ENCODE results near the gene ACLY.

DNA sequence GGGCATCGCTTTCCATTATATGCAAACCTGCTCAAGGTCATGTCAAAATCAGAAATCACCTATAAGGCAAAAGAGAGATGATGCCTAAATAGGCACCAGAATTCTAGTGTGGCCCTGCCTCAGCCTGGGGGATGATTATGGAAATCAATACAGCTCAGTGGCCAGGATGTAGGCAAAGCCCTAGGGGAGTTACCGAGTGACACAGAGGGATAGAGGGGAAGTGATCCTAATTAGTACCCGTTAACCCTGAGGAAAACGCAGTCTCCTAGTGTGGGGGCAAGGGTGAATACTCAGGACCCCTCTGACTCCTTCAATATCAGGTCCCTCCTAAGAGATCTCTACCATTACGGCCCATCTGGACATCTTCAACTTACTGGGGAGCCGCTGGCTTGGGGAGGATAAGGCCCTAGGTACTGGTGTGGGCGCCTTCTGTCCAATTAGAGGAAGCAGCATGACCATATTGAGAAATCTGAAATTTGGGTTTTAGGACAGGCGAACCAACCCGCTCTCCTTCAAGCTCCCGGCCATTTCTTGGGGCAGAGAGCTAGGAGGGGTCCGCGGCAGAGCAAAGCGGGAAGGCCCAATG is 83.4 kb downstream of the ACLY start:
- TF ChIP-seq, protein P1, sequence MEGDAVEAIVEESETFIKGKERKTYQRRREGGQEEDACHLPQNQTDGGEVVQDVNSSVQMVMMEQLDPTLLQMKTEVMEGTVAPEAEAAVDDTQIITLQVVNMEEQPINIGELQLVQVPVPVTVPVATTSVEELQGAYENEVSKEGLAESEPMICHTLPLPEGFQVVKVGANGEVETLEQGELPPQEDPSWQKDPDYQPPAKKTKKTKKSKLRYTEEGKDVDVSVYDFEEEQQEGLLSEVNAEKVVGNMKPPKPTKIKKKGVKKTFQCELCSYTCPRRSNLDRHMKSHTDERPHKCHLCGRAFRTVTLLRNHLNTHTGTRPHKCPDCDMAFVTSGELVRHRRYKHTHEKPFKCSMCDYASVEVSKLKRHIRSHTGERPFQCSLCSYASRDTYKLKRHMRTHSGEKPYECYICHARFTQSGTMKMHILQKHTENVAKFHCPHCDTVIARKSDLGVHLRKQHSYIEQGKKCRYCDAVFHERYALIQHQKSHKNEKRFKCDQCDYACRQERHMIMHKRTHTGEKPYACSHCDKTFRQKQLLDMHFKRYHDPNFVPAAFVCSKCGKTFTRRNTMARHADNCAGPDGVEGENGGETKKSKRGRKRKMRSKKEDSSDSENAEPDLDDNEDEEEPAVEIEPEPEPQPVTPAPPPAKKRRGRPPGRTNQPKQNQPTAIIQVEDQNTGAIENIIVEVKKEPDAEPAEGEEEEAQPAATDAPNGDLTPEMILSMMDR (IDR thresholded peaks at IDR 0.05), result no peak
- TF ChIP-seq HDAC2 (IDR thresholded peaks at IDR 0.05) (no peak), EP300 (IDR thresholded peaks at IDR 0.05) (no peak), POLR2A (IDR thresholded peaks at IDR 0.05; ENCODE audit: low read length) (no peak), ESRRA (IDR thresholded peaks at IDR 0.05; ENCODE audit: borderline replicate concordance, low read length) (no peak), MAFK (IDR thresholded peaks at IDR 0.05; ENCODE audit: partially characterized antibody) (no peak), CEBPB (IDR thresholded peaks at IDR 0.05) (no peak), MYC (IDR thresholded peaks at IDR 0.05; ENCODE audit: borderline replicate concordance, low read length) (no peak), CHD2 (IDR thresholded peaks at IDR 0.05; ENCODE audit: low read length, partially characterized antibody) (no peak), GATA3 (IDR thresholded peaks at IDR 0.05; ENCODE audit: borderline replicate concordance) (no peak)
- TF ChIP-seq, protein P2, sequence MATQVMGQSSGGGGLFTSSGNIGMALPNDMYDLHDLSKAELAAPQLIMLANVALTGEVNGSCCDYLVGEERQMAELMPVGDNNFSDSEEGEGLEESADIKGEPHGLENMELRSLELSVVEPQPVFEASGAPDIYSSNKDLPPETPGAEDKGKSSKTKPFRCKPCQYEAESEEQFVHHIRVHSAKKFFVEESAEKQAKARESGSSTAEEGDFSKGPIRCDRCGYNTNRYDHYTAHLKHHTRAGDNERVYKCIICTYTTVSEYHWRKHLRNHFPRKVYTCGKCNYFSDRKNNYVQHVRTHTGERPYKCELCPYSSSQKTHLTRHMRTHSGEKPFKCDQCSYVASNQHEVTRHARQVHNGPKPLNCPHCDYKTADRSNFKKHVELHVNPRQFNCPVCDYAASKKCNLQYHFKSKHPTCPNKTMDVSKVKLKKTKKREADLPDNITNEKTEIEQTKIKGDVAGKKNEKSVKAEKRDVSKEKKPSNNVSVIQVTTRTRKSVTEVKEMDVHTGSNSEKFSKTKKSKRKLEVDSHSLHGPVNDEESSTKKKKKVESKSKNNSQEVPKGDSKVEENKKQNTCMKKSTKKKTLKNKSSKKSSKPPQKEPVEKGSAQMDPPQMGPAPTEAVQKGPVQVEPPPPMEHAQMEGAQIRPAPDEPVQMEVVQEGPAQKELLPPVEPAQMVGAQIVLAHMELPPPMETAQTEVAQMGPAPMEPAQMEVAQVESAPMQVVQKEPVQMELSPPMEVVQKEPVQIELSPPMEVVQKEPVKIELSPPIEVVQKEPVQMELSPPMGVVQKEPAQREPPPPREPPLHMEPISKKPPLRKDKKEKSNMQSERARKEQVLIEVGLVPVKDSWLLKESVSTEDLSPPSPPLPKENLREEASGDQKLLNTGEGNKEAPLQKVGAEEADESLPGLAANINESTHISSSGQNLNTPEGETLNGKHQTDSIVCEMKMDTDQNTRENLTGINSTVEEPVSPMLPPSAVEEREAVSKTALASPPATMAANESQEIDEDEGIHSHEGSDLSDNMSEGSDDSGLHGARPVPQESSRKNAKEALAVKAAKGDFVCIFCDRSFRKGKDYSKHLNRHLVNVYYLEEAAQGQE (IDR thresholded peaks at IDR 0.05), result no peak
- TF ChIP-seq, protein P3, sequence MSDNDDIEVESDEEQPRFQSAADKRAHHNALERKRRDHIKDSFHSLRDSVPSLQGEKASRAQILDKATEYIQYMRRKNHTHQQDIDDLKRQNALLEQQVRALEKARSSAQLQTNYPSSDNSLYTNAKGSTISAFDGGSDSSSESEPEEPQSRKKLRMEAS (IDR thresholded peaks at IDR 0.05), result no peak
- TF ChIP-seq, protein P4, sequence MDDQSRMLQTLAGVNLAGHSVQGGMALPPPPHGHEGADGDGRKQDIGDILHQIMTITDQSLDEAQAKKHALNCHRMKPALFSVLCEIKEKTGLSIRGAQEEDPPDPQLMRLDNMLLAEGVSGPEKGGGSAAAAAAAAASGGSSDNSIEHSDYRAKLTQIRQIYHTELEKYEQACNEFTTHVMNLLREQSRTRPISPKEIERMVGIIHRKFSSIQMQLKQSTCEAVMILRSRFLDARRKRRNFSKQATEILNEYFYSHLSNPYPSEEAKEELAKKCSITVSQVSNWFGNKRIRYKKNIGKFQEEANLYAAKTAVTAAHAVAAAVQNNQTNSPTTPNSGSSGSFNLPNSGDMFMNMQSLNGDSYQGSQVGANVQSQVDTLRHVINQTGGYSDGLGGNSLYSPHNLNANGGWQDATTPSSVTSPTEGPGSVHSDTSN (IDR thresholded peaks at IDR 0.05), result no peak
